Measurements from ENCODE around the gene GALNT12.

GRCh38 chr9:98810102-98810842 lies 2.8 kb downstream of the GALNT12 start:
- TF ChIP-seq CTCF (IDR thresholded peaks at IDR 0.05), result no peak
- no peak for TF ChIP-seq EP300 (IDR thresholded peaks at IDR 0.05)
